ENCODE data around the gene RER1. TPM values are rescaled to one million over a fixed set of nuclear protein-coding genes. Genes with fewer than 3 reads are reported as not detected.

RER1 gene
- total RNA-seq, 2 experiments from 2014 or later: 120 to 131 TPM

DNA sequence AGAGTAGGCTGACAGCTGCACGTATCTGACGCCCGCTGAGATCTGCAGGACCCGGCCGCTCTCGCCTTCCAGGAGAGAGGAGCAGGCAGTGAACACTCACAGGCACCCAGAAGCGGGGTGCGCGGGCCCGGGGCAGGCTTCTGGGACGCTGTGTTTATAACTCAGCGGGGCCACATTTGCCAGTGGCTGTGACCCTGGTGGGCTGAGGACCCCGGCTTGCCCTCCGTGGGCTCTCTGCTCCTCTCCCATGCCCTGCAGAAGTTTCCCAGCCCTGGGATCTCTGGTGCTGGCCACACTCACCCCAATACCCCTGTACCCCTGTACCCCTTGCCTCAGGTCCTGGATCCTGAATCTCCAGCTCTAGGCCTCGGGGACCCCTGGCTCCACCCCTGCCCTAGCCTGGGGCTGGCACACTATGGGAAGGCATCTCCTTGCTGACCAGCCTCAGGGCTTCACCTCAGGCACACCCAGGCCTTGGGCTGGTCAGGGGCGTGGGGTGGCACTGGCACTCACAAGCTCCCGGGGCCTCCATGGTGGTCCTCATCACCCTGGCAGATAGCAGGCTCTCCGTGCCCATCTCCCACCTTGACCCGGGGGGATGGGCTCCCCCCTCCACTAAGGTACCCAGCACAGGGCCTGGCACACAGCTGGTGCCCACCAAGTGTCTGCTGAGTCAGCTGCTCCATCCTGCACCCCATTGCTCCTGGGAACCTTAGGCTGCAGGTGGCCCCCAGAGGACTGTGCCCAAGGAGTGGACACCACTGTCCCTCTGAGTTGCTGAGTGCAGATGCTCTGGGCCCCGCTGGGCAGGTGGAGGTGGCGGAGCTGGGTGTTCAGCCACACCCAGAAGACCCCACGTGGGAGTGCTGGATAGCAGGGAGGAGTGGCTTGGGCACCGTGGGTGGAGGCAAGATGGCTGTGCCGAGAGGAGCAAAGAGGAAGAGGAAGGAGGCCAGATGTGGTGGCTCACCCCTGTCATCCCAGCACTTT lies 32.7 kb upstream of the RER1 start:
- no peaks in the 10 kb centered on the region for H3K27me3 Mint-ChIP-seq
- CTCF ChIA-PET: no interaction called here

DNA sequence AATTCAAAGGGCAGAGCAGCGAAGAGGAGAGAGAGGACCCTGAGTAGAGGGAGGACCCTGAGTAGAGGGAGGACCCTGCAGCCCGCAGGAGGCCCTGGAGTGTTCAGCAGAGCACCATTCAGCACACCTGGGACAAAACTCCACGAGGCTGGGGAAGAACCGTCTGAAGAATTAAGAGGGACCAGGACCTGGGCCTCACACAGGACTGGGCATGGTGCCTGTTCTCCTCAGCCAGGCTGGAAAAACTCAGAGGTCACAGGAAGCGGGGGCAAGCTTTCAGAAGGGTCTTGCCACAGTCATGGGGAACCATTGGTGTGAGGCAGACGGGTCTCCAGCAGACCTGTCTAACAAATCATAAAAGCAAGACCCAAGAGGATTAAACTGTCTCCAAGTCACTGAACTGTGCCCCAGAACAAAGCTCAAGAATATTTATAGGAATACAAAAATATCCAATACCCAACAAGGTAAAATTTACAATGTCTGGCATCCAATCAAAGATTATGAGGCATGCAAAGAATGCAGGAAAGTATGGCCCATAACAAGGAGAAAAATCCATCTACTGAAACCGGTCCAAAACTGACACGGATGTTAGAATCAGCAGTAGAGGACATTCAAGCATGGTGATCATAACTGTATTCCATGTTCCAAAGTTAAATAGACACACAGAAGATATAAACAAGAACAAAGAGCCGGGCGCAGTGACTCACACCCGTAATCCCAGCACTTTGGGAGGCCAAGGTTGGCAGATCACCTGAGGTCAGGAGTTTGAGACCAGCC lies 30.9 kb upstream of the RER1 start:
- Mint-ChIP-seq H3K4me3 (no peak overlapping the region), H3K9me3 (peaks cover 5% of the 10 kb centered on the region), H3K27me3 (no peaks in the 10 kb centered on the region), H3K4me1 (ENCODE audit: low read depth) (no peaks in the 10 kb centered on the region), H3K27ac (no peak overlapping the region), H3K36me3 (ENCODE audit: low read depth) (no peaks in the 10 kb centered on the region)
- TF ChIP-seq, protein P1, sequence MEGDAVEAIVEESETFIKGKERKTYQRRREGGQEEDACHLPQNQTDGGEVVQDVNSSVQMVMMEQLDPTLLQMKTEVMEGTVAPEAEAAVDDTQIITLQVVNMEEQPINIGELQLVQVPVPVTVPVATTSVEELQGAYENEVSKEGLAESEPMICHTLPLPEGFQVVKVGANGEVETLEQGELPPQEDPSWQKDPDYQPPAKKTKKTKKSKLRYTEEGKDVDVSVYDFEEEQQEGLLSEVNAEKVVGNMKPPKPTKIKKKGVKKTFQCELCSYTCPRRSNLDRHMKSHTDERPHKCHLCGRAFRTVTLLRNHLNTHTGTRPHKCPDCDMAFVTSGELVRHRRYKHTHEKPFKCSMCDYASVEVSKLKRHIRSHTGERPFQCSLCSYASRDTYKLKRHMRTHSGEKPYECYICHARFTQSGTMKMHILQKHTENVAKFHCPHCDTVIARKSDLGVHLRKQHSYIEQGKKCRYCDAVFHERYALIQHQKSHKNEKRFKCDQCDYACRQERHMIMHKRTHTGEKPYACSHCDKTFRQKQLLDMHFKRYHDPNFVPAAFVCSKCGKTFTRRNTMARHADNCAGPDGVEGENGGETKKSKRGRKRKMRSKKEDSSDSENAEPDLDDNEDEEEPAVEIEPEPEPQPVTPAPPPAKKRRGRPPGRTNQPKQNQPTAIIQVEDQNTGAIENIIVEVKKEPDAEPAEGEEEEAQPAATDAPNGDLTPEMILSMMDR (IDR thresholded peaks at IDR 0.05): no peak
- intact Hi-C loops (cut with micrococcal nuclease): no loop called here
- CTCF ChIA-PET: interaction anchor here (1.1 kb wide), 1 partner anchor 21 kb away, joined by 5 read pairs; no protein-coding TSS in a partner anchor
- POLR2A ChIA-PET: no interaction called here
- ATAC-seq: no peak
- no peak for DNase-seq

More for the DNA sequence above, 32.7 kb upstream of the RER1 start:
- peaks cover 3% of the 10 kb centered on the region for H3K9me3 Mint-ChIP-seq
- H3K4me3 Mint-ChIP-seq: no peak overlapping the region
- no peak overlapping the region for H3K27ac Mint-ChIP-seq
- H3K36me3 Mint-ChIP-seq (ENCODE audit: low read depth): no peaks in the 10 kb centered on the region
- TF ChIP-seq, protein P1 (IDR thresholded peaks at IDR 0.05): no peak
- no peak for ATAC-seq
- no peak for DNase-seq
- intact Hi-C loops (cut with micrococcal nuclease): no loop called here
- POLR2A ChIA-PET: no interaction called here
- H3K4me1 Mint-ChIP-seq (ENCODE audit: low read depth): no peaks in the 10 kb centered on the region

DNA sequence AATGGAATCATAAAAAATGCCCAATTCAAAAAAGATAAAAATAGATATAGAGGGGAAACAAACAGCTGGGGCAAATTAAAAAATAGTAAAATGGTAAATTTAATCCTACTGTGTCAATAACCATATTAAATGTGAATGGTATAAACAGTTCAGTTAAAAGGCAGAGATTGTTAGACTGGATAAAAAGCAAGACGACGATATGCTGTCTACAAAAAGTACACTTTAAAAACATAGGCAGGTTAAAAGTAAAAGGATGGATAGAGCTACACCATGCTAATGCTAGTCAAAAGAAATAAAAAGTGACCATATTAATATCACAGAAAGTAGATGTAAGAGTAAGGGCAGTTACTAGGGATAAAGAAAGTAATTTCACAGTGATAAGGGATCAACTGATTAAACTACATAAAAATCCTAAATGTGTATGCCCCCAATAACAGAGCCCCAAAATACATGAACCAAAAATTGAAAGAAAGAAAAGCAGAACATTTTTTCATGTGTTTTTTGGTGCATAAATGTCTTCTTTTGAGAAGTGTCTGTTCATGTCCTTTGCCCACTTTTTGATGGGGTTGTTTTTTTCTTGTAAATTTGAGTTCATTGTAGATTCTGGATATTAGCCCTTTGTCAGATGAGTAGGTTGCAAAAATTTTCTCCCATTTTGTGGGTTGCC lies 27.7 kb upstream of the RER1 start:
- Mint-ChIP-seq H3K27ac (no peak overlapping the region), H3K9me3 (peaks cover 5% of the 10 kb centered on the region), H3K4me3 (no peak overlapping the region), H3K27me3 (no peaks in the 10 kb centered on the region), H3K4me1 (ENCODE audit: low read depth) (no peaks in the 10 kb centered on the region), H3K36me3 (ENCODE audit: low read depth) (no peaks in the 10 kb centered on the region)
- CTCF ChIA-PET: no interaction called here
- ATAC-seq (no peak), DNase-seq (no peak)
- POLR2A ChIA-PET: no interaction called here
- intact Hi-C loops (cut with micrococcal nuclease): no loop called here
- TF ChIP-seq, protein P1 (IDR thresholded peaks at IDR 0.05): no peak

DNA sequence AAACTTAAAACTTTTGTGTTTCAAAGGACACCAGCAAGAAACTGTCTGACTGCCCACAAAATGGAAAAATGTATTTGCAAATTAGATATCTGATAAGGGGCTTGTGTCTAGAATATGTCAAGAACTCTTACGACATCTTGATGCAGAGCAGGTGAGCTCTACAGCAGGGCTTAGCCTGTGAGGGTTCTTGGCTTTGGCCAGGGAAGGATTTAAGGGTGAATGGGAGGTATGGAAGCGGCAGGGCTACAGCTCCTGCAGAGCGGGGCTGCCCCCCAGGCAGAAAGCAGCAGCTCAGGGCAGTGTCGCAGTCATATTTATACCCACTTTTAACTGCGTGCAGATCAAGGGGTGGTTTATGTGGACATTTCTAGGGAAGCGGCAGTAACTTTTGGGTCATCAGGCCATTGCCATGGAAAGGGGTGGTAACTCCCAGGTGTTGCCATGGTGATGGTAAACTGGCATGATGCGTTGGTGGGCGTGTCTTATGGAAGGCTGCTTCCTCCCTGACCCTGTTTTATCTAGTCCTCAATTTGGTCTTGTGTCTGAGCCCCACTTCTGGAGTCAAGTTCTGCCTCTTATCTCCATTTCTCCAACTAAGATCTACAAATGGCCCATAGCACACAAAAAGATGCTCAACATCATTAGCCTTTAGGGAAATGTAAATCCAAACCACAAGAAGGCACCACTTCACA lies 23.4 kb upstream of the RER1 start:
- ATAC-seq: no peak
- H3K27me3 Mint-ChIP-seq: no peaks in the 10 kb centered on the region
- H3K4me3 Mint-ChIP-seq: no peak overlapping the region
- DNase-seq: no peak
- POLR2A ChIA-PET: no interaction called here
- H3K9me3 Mint-ChIP-seq: peaks cover 5% of the 10 kb centered on the region
- TF ChIP-seq, protein P1 (IDR thresholded peaks at IDR 0.05): no peak
- H3K27ac Mint-ChIP-seq: no peak overlapping the region
- intact Hi-C loops (cut with micrococcal nuclease): no loop called here
- CTCF ChIA-PET: interaction anchor here (1.3 kb wide), 1 partner anchor 173 kb away, joined by 4 read pairs; the partner anchor contains the start of gene FAAP20
- no peaks in the 10 kb centered on the region for H3K4me1 Mint-ChIP-seq (ENCODE audit: low read depth)
- no peaks in the 10 kb centered on the region for H3K36me3 Mint-ChIP-seq (ENCODE audit: low read depth)

Data from activated CD8-positive, alpha-beta T cell treated with anti-CD3 and anti-CD28 coated beads for 36 hours (primary cell).